Muscle of arm (tissue), 12 donors: ENCODE measurements around the gene CR1L. TPM values are rescaled to one million over a fixed set of nuclear protein-coding genes. Genes with fewer than 3 reads are reported as not detected.
"Not testable (repeated sequence)": the region's sequence is repeated elsewhere in the genome, so short reads cannot be mapped to it uniquely, and the experiment has no call there.

ENCODE experiments used
- DNase-seq: peaks from one replicate; pipeline ENCODE4 v3.0.0-alpha.2; 2013
- polyA plus RNA-seq, 12 donors: library from polyadenylated mRNA; unstranded; fragments of 120-200 nt; gene quantifications; one replicate each; pipeline ENCODE4 v1.2.1, GENCODE V29; 2013; ENCODE audit not compliant: insufficient read length in 12 of 12

CR1L gene
- polyA plus RNA-seq, 12 donors, result 0.29 to 1.1 (median 0.53) TPM; not detected in 7

- DNase-seq, result not testable (repeated sequence)
Measured at GRCh38 chr1:207680590-207681388, 35.9 kb downstream of the CR1L start.

- DNase-seq, result not testable (repeated sequence)
Measured at GRCh38 chr1:207682872-207683434, 38.0 kb downstream of the CR1L start.

- not testable (repeated sequence) for DNase-seq
Measured at GRCh38 chr1:207690551-207690950, 45.6 kb downstream of the CR1L start.

GRCh38 chr1:207691010-207691409, 46.1 kb downstream of the CR1L start:
- DNase-seq, result no peak

GRCh38 chr1:207691841-207692240, 46.9 kb downstream of the CR1L start:
- DNase-seq, result no peak

GRCh38 chr1:207692291-207692690, 47.4 kb downstream of the CR1L start:
- not testable (repeated sequence) for DNase-seq

- DNase-seq, result no peak
Measured at GRCh38 chr1:207695891-207696290, 51.0 kb downstream of the CR1L start.

- DNase-seq, result peak; percentile 20
Measured at GRCh38 chr1:207698822-207699483, 54.0 kb downstream of the CR1L start.

GRCh38 chr1:207702317-207702716, 57.4 kb downstream of the CR1L start:
- DNase-seq, result no peak

- DNase-seq, result no peak
Measured at GRCh38 chr1:207703712-207704111, 58.8 kb downstream of the CR1L start.

GRCh38 chr1:207708004-207708403, 63.1 kb downstream of the CR1L start:
- not testable (repeated sequence) for DNase-seq

GRCh38 chr1:207711285-207711684, 66.4 kb downstream of the CR1L start:
- DNase-seq, result no peak

- DNase-seq, result not testable (repeated sequence)
Measured at GRCh38 chr1:207712701-207713100, 67.8 kb downstream of the CR1L start.

- no peak for DNase-seq
Measured at GRCh38 chr1:207713529-207713928, 68.6 kb downstream of the CR1L start.

- DNase-seq, result no peak
Measured at GRCh38 chr1:207719234-207719633, 74.3 kb downstream of the CR1L start.

GRCh38 chr1:207728200-207728858, 83.4 kb downstream of the CR1L start:
- DNase-seq, result not testable (repeated sequence)

- DNase-seq, result not testable (repeated sequence)
Measured at GRCh38 chr1:207737503-207738157, 92.7 kb downstream of the CR1L start.

GRCh38 chr1:207738158-207738659, 93.3 kb downstream of the CR1L start:
- DNase-seq, result not testable (repeated sequence)

- DNase-seq, result no peak
Measured at GRCh38 chr1:207740207-207740606, 95.3 kb downstream of the CR1L start.

- DNase-seq, result no peak
Measured at GRCh38 chr1:207742850-207743555, 98.1 kb downstream of the CR1L start.

GRCh38 chr1:207744000-207744534, 99.1 kb downstream of the CR1L start:
- no peak for DNase-seq
